ENCODE results near the gene WASF2. TPM values are rescaled to one million over a fixed set of nuclear protein-coding genes. Genes with fewer than 3 reads are reported as not detected.
"Not testable (repeated sequence)": the region's sequence is repeated elsewhere in the genome, so short reads cannot be mapped to it uniquely, and the experiment has no call there.

The WASF2 gene
- total RNA-seq, 1 donor from 2014 or later = 97.8 TPM

- Mint-ChIP-seq H3K4me3 (no peak overlapping the region), H3K9me3 (no peaks in the 10 kb centered on the region), H3K27me3 (ENCODE audit: low read depth) (no peaks in the 10 kb centered on the region), H3K4me1 (peaks cover 19% of the 10 kb centered on the region), H3K36me3 (peaks cover 20% of the 10 kb centered on the region), H3K27ac (no peak overlapping the region)
- TF ChIP-seq, protein P1, sequence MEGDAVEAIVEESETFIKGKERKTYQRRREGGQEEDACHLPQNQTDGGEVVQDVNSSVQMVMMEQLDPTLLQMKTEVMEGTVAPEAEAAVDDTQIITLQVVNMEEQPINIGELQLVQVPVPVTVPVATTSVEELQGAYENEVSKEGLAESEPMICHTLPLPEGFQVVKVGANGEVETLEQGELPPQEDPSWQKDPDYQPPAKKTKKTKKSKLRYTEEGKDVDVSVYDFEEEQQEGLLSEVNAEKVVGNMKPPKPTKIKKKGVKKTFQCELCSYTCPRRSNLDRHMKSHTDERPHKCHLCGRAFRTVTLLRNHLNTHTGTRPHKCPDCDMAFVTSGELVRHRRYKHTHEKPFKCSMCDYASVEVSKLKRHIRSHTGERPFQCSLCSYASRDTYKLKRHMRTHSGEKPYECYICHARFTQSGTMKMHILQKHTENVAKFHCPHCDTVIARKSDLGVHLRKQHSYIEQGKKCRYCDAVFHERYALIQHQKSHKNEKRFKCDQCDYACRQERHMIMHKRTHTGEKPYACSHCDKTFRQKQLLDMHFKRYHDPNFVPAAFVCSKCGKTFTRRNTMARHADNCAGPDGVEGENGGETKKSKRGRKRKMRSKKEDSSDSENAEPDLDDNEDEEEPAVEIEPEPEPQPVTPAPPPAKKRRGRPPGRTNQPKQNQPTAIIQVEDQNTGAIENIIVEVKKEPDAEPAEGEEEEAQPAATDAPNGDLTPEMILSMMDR (IDR thresholded peaks at IDR 0.05; ENCODE audit: unreplicated experiment) = no peak
- DNase-seq (ENCODE audit: low spot score in 2 of 2, unreplicated experiment in 2 of 2) = no peak
Observed at GRCh38 chr1:27406362-27406680, 83.6 kb downstream of the WASF2 start.

- not testable (repeated sequence) for H3K27ac Mint-ChIP-seq; H3K9me3 Mint-ChIP-seq; DNase-seq (ENCODE audit: low spot score in 2 of 2, unreplicated experiment in 2 of 2); H3K4me3 Mint-ChIP-seq; H3K27me3 Mint-ChIP-seq (ENCODE audit: low read depth)
- H3K4me1 Mint-ChIP-seq = peaks cover 19% of the 10 kb centered on the region
- peaks cover 15% of the 10 kb centered on the region for H3K36me3 Mint-ChIP-seq
Observed at GRCh38 chr1:27405598-27406361, 84.2 kb downstream of the WASF2 start.

DNA sequence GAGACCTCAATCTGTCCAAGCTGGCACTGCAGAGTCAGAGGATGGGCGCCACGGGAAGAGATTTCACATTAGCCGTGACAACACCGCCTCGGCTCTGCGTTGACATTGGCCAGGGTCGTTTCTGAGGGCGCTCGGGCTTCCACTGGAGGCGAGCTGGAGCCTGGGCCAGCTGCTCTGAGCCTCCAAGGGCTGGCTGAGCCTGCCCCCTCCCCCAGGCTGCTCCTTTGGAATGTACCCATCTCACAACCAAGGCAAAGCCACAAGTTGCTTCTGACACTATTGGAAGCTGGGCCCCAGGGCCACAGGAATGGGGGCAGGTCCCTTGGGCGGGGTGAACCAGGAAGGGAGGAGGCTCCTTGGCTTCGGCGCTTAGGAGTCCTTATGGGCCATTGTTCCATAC is 84.9 kb downstream of the WASF2 start:
- no peaks in the 10 kb centered on the region for H3K27me3 Mint-ChIP-seq (ENCODE audit: low read depth)
- H3K9me3 Mint-ChIP-seq = no peaks in the 10 kb centered on the region
- H3K4me1 Mint-ChIP-seq = peaks cover 19% of the 10 kb centered on the region
- H3K27ac Mint-ChIP-seq = no peak overlapping the region
- no peak for DNase-seq (ENCODE audit: low spot score in 2 of 2, unreplicated experiment in 2 of 2)
- H3K36me3 Mint-ChIP-seq = peaks cover 15% of the 10 kb centered on the region
- TF ChIP-seq, protein P1 (IDR thresholded peaks at IDR 0.05; ENCODE audit: unreplicated experiment) = no peak
- H3K4me3 Mint-ChIP-seq = no peak overlapping the region

GRCh38 chr1:27403931-27404330 is 86.0 kb downstream of the WASF2 start:
- DNase-seq (ENCODE audit: low spot score in 2 of 2, unreplicated experiment in 2 of 2) = no peak
- peaks cover 15% of the 10 kb centered on the region for H3K36me3 Mint-ChIP-seq
- peak overlapping the region; percentile 58 for H3K27ac Mint-ChIP-seq
- peaks cover 19% of the 10 kb centered on the region for H3K4me1 Mint-ChIP-seq
- no peak overlapping the region for H3K4me3 Mint-ChIP-seq
- TF ChIP-seq, protein P1 (IDR thresholded peaks at IDR 0.05; ENCODE audit: unreplicated experiment) = no peak
- no peaks in the 10 kb centered on the region for H3K9me3 Mint-ChIP-seq
- H3K27me3 Mint-ChIP-seq (ENCODE audit: low read depth) = no peaks in the 10 kb centered on the region

DNA sequence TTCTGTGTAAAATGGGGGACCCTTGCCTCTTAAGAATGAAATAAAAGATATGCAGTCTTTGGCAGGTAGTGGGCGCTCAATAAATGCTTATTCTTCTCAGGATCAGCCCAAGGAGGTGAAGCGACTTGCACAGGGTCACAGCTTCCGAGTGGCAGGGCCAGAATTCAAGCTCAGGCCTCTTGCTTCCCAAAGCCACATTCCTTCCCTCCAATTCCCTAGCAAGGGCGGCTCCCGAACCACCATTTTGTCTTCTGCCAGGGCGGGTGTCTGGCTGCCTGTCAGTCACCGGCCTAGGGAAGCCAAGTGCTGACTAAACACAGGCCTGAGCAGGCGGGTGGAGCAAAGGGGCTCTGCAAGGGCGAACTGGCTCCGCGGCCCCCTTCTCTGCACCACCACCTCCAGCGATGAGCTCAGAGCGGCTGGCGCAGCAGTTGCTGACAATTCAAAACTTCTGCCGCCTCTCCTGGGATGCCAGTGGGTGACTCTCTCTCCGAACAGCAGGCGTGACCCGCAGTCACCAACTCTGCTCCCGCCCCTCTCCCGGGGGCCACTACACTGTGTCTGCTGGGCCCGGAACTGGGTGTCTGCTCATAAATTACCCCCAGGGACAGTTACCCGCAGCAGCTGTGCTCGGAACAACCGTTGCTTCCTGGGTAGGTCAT is 86.8 kb downstream of the WASF2 start:
- Mint-ChIP-seq H3K4me3 (no peak overlapping the region), H3K9me3 (no peaks in the 10 kb centered on the region), H3K27ac (peak overlapping the region; percentile 50), H3K36me3 (peaks cover 8% of the 10 kb centered on the region), H3K27me3 (ENCODE audit: low read depth) (no peaks in the 10 kb centered on the region), H3K4me1 (peaks cover 20% of the 10 kb centered on the region)
- no peak for DNase-seq (ENCODE audit: low spot score in 2 of 2, unreplicated experiment in 2 of 2)
- TF ChIP-seq, protein P1 (IDR thresholded peaks at IDR 0.05; ENCODE audit: unreplicated experiment) = no peak

DNA sequence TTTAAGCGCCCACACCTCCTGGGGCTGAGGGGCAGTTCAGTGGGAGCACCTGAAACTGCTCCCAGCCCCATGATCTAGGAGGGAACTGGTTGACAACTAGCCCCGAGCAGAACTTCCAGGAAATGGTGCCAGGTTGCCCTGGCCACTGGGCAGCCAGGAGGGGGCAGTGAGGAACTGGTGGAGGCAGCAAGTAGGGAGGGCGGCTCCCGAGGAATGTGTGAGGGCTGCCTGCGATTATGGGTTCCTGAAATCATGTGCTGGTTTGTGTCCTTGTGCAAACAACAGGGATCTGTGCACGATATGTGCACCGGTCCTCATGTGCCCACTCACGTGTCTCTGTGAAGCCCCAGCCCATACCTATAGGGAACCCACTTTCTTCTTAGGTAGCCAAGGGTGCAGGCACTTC is 87.6 kb downstream of the WASF2 start:
- Mint-ChIP-seq H3K36me3 (peaks cover 2% of the 10 kb centered on the region), H3K27me3 (ENCODE audit: low read depth) (no peaks in the 10 kb centered on the region), H3K4me1 (peaks cover 20% of the 10 kb centered on the region), H3K27ac (peak overlapping the region; percentile 50), H3K4me3 (no peak overlapping the region), H3K9me3 (no peaks in the 10 kb centered on the region)
- TF ChIP-seq, protein P1 (IDR thresholded peaks at IDR 0.05; ENCODE audit: unreplicated experiment) = no peak
- DNase-seq (ENCODE audit: low spot score in 2 of 2, unreplicated experiment in 2 of 2) = no peak

Data from mesothelial cell of epicardium (in vitro differentiated cells).